HG03469 (cell line): ENCODE results near the gene FLT3.
"Not testable (repeated sequence)": the region's sequence is repeated elsewhere in the genome, so short reads cannot be mapped to it uniquely, and the experiment has no call there.

Experiments used
- ATAC-seq: cut with Tn5 transposase; IDR thresholded peaks from one replicate; pipeline ENCODE4 v1.9.1; 2021; ENCODE audit warnings: mild to moderate bottlenecking, moderate library complexity, moderate number of reproducible peaks; ENCODE audit not compliant: unreplicated experiment

The FLT3 gene

DNA sequence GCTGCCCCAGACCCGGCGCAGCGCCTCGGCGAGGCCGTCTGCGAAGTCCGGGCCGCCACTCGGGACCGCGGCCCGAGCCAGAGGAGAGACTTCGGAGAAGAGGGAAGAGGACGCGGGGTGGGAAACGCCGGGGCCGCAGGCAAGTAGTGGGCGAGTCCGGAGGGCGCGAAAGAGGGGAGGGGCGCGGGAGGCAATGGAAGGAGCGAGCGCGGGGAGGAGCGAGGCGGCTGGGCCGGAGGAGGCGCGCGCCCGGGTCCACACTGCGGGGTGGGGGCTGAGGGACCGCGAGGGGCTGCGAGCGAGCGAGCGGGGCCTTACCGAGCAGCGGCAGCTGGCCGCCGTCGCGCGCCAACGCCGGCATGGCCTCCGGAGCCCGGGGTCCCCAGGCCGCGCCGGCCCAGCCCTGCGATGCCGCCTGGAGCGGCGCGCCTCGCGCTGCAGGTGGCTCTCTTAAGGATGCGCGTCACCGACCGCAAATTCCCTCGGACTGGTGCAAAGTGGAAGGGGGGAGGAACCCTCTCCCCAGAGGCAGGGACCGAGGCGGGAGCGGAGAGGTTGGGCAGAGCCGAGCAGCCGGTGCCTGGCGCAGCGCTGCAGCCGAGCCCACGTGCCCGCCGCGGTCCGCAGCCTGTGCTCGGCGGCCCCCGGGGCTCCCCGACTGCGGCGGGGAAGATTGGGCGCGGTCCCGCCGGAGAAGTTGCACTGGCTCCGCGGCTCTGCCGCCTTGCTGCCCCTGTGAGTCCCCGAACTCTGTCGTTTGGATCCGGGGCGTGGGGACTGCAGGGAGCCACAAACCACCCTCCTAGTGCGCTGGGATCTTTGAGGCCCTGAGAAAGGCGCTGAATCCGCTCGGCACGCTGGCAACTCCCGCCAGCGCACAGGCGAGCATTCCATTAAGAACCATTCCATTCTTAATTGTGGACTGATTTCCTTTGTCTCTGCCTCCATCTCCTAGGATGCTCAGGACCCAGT is at the start of gene FLT3:
FLT3 (minus strand) TSS at position 427 of the 972 bp plus-strand sequence; CDS start at position 361, 66 bp downstream.
- ATAC-seq = no peak

- ATAC-seq = no peak
These were observed 47.1 kb upstream of the FLT3 start for GRCh38 chr13:28147495-28147894.

GRCh38 chr13:28145049-28145448 is 44.7 kb upstream of the FLT3 start:
- ATAC-seq = no peak

GRCh38 chr13:28141542-28141941 is 41.2 kb upstream of the FLT3 start:
- not testable (repeated sequence) for ATAC-seq

GRCh38 chr13:28140433-28141125 is 40.2 kb upstream of the FLT3 start:
- no peak for ATAC-seq

DNA sequence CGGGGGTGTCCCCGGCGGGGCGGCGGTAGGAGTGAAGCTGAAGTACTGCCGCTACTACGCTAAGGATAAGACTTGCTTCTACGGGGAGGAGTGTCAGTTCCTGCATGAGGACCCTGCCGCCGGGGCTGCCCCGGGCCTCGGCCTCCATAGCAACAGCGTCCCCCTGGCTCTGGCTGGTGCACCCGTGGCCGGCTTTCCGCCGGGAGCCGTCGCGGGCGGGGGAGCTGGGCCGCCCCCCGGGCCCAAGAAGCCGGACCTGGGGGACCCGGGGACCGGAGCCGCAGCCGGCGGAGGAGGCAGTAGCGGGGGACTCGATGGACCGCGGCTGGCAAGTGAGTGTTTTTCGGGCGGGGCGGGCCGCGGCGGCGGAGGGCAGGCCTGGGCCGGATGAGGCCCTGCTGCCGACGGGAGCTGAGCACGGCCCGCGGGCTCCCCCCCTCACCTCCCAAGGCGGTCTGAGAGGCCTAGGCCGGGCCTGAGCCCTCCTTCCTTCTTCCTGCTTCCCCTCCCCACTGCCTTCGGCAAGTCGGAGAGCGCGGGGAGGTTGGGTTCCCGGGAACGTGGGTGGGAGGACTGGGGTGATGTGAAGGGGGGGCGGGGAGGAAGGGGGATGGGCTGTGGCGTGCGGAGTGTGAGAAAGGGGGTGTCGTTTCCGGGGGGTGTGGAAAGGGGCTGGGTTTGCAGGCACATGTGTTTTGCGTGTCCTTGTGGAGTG is 38.5 kb upstream of the FLT3 start:
- ATAC-seq = peak; percentile 24

DNA sequence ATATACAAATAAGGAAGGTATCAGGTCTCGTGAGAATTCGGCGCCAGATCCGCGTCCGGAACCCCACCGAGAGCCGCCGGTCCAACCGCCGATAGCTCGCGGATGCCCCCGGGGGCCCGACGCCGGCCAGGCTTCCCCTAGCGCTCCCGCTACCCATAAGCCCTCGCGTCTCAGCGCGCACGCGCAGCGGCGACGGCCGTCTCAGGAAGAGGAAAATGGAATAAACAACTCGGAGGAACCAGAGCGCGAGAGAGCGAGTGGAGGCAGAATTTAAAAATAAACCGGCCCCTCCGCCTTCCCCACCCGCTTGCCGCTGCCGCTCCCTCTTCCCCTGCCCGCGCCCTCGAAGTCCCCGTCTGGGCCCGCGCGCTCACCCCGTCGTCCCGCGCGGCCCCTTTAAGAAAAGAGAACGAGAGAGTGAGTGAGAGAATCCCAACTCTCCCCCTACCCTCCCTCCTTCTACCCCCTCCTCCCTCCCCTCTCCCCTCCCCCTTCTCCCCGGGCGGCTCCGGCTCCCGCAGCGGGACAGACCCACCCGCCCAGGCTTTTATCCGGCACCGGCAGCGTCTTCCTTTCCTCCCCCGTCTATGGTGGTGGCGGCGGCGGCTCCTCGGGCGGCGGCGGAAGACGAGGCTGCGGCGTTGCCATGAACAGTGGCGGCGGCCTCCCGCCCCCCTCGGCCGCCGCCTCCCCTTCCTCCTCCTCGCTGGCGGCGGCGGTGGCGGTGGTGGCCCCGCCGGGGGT is 37.8 kb upstream of the FLT3 start, which contains the start of gene PAN3:
PAN3 (plus strand) TSS at position 534 of the 744 bp plus-strand sequence; CDS start at position 647, 113 bp downstream.
- ATAC-seq = peak; percentile 33

DNA sequence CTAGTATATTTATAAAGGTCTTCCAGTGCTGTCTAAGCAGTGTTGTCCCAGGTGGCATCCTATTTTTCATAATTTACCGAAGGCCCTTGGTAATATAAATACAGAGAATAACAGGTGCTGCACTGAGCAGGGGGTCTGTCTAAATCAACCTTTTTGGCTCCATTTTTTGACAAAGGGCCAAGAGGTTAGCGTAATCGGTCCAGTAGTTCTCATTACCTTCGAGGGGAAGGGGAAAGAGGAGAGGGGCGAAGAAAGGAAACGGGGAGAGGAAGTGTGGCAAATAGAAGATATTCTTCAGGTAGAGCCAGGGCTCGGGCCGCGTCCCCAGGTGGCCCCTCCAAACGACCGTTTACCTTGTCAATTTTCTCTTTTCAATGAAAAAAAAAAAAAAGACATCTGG is 37.2 kb upstream of the FLT3 start:
- peak; percentile 3 for ATAC-seq

DNA sequence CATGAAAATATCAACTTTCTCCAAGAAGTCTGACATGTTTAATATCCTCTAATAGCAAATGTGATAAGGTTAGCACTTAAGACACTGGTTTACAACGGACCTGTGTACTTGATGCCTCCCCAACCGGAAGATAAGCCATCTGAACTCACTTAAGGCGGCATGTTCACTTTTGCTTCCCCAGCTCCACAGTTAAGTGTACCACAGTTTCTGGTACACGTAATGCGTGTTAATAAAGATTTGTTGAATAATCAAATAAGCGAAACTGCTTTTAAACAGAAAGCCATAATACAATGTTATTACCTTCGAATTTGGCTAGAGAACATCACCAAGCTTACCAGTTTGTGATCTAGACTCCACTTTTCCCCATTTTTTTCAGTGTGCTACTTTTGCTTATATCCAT is 36.5 kb upstream of the FLT3 start:
- ATAC-seq = no peak

- ATAC-seq = no peak
These were observed 31.3 kb upstream of the FLT3 start for GRCh38 chr13:28131646-28132045.

GRCh38 chr13:28129911-28130693 is 29.7 kb upstream of the FLT3 start:
- no peak for ATAC-seq

- ATAC-seq = no peak
These were observed 28.6 kb upstream of the FLT3 start for GRCh38 chr13:28128926-28129325.

- no peak for ATAC-seq
These were observed 27.7 kb upstream of the FLT3 start for GRCh38 chr13:28128030-28128429.

- ATAC-seq = no peak
These were observed 20.8 kb upstream of the FLT3 start for GRCh38 chr13:28121224-28121623.

- no peak for ATAC-seq
These were observed 19.9 kb upstream of the FLT3 start for GRCh38 chr13:28120317-28120716.

- no peak for ATAC-seq
These were observed 17.5 kb upstream of the FLT3 start for GRCh38 chr13:28117689-28118377.

DNA sequence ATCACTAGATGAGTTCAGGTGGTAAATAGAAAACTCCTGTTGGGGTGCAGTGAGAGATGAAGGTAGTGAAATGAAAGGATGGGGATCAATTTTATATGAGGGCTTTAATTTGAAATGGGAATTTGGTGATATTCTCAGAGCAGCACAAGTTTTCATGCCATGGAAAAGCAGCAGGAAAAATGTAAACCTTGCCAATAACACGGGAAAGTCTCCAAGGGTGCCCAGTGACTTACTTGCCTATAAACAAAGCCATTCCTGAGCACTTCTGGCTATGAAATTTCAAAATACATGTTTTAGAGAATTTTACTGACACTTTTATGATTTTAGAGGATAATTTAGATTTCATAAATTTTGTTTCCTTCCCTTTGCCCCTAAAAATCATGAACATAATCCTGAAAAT is 16.4 kb upstream of the FLT3 start:
- no peak for ATAC-seq

- ATAC-seq = no peak
These were observed 10.0 kb upstream of the FLT3 start for GRCh38 chr13:28110414-28110813.

GRCh38 chr13:28106976-28107375 is 6.6 kb upstream of the FLT3 start:
- ATAC-seq = no peak
